Ovary (tissue), 10 donors: ENCODE results near the gene OR5P2. TPM values are rescaled to one million over a fixed set of nuclear protein-coding genes. Genes with fewer than 3 reads are reported as not detected.

Experiments used
- DNase-seq, 5 donors: peaks; one replicate each; pipeline ENCODE4 v3.0.0-alpha.2; 2019 to 2020
- H3K27ac ChIP-seq, 2 donors: fragments of 200-600 bp; one replicate each; pipeline versions ENCODE4 v1.5.1 to v1.8.0; 2019 to 2022
- H3K27me3 ChIP-seq: fragments of 200-600 bp; one replicate; pipeline ENCODE4 v1.8.0; 2022
- H3K36me3 ChIP-seq: fragments of 200-600 bp; sonication (generic); one replicate; pipeline ENCODE4 v1.5.1; 2019
- H3K4me1 ChIP-seq: one replicate; pipeline ENCODE4 v1.8.1; 2013; ENCODE audit warnings: mild to moderate bottlenecking, moderate library complexity; ENCODE audit not compliant: insufficient read depth
- H3K4me3 ChIP-seq: fragments of 200-600 bp; sonication (generic); one replicate; pipeline ENCODE4 v1.5.1; 2017
- H3K9me3 ChIP-seq, 2 donors: fragments of 200-600 bp in 1 of 2; sonication (generic) in 1 of 2; one replicate each; pipeline versions ENCODE4 v1.5.1 to v1.8.1; 2013 to 2019; ENCODE audit warnings: mild to moderate bottlenecking in 1 of 2, moderate library complexity in 1 of 2
- EP300 ChIP-seq: sonication (generic); formaldehyde crosslinking; IDR thresholded peaks from one replicate; pipeline ENCODE4 v1.6.1; 2017; ENCODE audit warnings: antibody characterized with exemption
- POLR2A ChIP-seq: fragments of 450-650 bp; IDR thresholded peaks from one replicate; pipeline ENCODE4 v1.6.1; 2017; ENCODE audit warnings: antibody characterized with exemption, mild to moderate bottlenecking, moderate library complexity
- WGBS, 3 donors: extraction: QIAGEN DNeasy Blood & Tissue Kit in 1 of 3; methylation state at CpG; one replicate each; pipeline versions ENCODE4 v1.1.5 to v1.1.7; 2013 to 2017; 5-methylcytosine and 5-hydroxymethylcytosine counted together
- intact Hi-C, 4 donors: fragments of 100-400 bp; cut with DNase I; formaldehyde crosslinking; loops; one replicate each; pipeline versions ENCODE4 v1.11.0 to v1.15.1; 2022 to 2023
- long read RNA-seq, 3 donors: library from polyadenylated mRNA in 2 of 3; unstranded in 2 of 3; transcript quantifications; one replicate each; pipeline ENCODE4 v2.0.0 and lab custom pipeline, GENCODE V29; 2021 to 2026
- polyA plus RNA-seq, 2 donors: library from polyadenylated mRNA; stranded (reverse); fragments of 200-250 nt in 1 of 2; fragments of 350-450 nt in 1 of 2; fragmentation: Illumina TruSeq in 1 of 2; extraction: RNeasy Lipid Tissue Mini Kit (QIAGEN cat#74804) in 1 of 2; gene quantifications; one replicate each; pipeline ENCODE4 v1.2.3, GENCODE V29; 2013 to 2014
- total RNA-seq, 7 donors: library from RNA; depleted of rRNA in 2 of 7; stranded (reverse); fragments of >200 nt in 2 of 7; fragmentation: NEBNext Ultra II Directional in 3 of 7; extraction: Animal tissue kit (Norgen Biotek cat#: 25700) in 3 of 7; gene quantifications; one replicate each; pipeline versions ENCODE4 v1.1.0 to v1.2.4, GENCODE V29; 2016 to 2023
- TF ChIP-seq, protein P1 (sequence below), 3 donors: fragments of 450-650 bp in 2 of 3; fragments of 200-600 bp in 1 of 3; IDR thresholded peaks; one replicate each; pipeline versions ENCODE4 v1.5.1 to v1.8.0; 2016 to 2022; ENCODE audit warnings: antibody characterized with exemption in 3 of 3, mild to moderate bottlenecking in 1 of 3
- donor health status: DM: no; HTN: no; CAD: no; lungs with moderate emphysema.
- donor health status: DM: no; HTN: no; CAD: no.
- donor health status: Bipolar disorder and iron deficiency.
- donor health status: DM: yes; HTN: yes; CAD: no.
- donor health status: DM: no; HTN: no; CAD: no.
- donor health status: DM: yes; HTN: yes; CAD: no.

Gene OR5P2, protein sequence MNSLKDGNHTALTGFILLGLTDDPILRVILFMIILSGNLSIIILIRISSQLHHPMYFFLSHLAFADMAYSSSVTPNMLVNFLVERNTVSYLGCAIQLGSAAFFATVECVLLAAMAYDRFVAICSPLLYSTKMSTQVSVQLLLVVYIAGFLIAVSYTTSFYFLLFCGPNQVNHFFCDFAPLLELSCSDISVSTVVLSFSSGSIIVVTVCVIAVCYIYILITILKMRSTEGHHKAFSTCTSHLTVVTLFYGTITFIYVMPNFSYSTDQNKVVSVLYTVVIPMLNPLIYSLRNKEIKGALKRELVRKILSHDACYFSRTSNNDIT
- total RNA-seq (1 to 10 TPM in 1 of 7 donors, under 1 TPM in 1, not detected in 5; 0.22 to 1.6 TPM), polyA plus RNA-seq (not detected)
- long read RNA-seq, donor 1: 0 reads
- long read RNA-seq, donor 2: 0 reads
- long read RNA-seq, donor 3: 0 reads

DNA sequence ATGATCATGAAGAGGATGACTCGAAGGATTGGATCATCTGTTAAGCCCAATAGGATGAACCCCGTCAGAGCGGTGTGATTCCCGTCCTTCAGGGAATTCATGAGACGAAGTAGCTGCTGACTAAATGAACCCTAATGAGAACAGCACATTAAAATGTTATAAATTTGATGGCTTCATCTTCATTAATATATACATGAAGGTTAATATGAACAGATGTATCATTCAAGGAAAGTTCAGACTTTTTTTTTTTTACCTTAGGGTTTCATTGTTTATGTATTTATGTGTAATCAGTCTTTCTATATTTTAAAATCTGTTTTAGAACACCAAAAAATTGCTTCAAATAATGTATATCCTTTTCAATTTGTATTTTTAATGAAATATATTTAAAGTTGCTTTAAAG, at the start of gene OR5P2:
OR5P2 (minus strand) TSS at position 101 of the 400 bp plus-strand sequence; CDS start at position 101, 0 bp downstream.
- H3K27ac ChIP-seq: no peak within 1 kb of the TSS
- no peak for DNase-seq
- no peak within 1 kb of the TSS for H3K4me3 ChIP-seq
- H3K27me3 ChIP-seq: no peaks in the 10 kb centered on the region
- intact Hi-C loops: no loop called here
- no peaks in the 10 kb centered on the region for H3K4me1 ChIP-seq
- TF ChIP-seq, protein P1, sequence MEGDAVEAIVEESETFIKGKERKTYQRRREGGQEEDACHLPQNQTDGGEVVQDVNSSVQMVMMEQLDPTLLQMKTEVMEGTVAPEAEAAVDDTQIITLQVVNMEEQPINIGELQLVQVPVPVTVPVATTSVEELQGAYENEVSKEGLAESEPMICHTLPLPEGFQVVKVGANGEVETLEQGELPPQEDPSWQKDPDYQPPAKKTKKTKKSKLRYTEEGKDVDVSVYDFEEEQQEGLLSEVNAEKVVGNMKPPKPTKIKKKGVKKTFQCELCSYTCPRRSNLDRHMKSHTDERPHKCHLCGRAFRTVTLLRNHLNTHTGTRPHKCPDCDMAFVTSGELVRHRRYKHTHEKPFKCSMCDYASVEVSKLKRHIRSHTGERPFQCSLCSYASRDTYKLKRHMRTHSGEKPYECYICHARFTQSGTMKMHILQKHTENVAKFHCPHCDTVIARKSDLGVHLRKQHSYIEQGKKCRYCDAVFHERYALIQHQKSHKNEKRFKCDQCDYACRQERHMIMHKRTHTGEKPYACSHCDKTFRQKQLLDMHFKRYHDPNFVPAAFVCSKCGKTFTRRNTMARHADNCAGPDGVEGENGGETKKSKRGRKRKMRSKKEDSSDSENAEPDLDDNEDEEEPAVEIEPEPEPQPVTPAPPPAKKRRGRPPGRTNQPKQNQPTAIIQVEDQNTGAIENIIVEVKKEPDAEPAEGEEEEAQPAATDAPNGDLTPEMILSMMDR (IDR thresholded peaks at IDR 0.05): no peak
- TF ChIP-seq POLR2A (no peak), EP300 (no peak)
- no peaks in the 10 kb centered on the region for H3K9me3 ChIP-seq
- no peaks in the 10 kb centered on the region for H3K36me3 ChIP-seq
- WGBS, 3 donors: 85 to 91% (median 86%) methylated on average over 5 of the region's 5 CpGs

DNA sequence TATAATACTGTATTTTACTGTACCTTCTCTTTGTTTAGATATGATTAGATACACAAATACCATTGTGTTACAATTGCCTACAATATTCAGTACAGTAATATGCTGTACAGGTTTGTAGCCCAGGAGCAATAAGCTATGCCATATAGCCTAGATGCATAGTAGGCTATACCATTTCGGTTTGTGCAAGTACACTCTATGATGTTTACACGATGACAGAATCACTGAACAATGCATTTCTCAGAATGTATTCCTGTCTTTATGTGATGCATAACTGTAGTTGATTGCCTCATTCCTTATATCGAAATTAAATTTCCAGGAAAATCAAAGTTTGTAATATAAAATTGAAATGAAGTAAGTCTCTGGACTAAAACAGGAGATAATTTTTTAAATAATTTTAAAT, 49.3 kb upstream of the OR5P2 start:
- DNase-seq: no peak
- no peaks in the 10 kb centered on the region for H3K9me3 ChIP-seq
- H3K27me3 ChIP-seq: no peaks in the 10 kb centered on the region
- no peak overlapping the region for H3K4me3 ChIP-seq
- TF ChIP-seq EP300 (no peak), POLR2A (no peak)
- TF ChIP-seq, protein P1 (IDR thresholded peaks at IDR 0.05): no peak
- H3K4me1 ChIP-seq: no peaks in the 10 kb centered on the region
- WGBS, 3 donors: 82 to 91% (median 86%) methylated on average over 3 of the region's 3 CpGs
- H3K36me3 ChIP-seq: no peaks in the 10 kb centered on the region
- intact Hi-C loops: no loop called here
- H3K27ac ChIP-seq: no peak overlapping the region

DNA sequence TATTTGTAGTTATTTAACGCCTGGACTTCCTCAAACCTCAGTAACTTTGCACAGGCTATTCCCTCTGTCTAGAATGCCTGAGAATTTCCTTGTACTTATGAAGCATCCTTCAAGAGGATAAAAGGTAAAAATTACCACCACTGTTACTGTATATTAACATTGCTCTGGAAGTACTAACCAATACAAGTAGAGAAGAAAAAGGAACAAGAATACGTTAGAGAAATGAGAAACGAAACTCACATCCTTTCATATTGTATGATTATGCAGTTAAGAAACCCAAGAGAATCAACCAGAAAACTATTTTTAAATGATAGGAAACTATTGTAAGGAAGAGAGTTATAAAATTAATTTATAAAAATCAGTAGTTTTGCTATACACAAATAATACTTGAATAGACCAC, 48.2 kb upstream of the OR5P2 start:
- H3K4me3 ChIP-seq: no peak overlapping the region
- no peak overlapping the region for H3K27ac ChIP-seq
- no peaks in the 10 kb centered on the region for H3K4me1 ChIP-seq
- DNase-seq: no peak
- TF ChIP-seq POLR2A: no peak
- TF ChIP-seq EP300: no peak
- TF ChIP-seq, protein P1 (IDR thresholded peaks at IDR 0.05): no peak
- no peaks in the 10 kb centered on the region for H3K9me3 ChIP-seq
- intact Hi-C loops: no loop called here
- WGBS, 3 donors: 40 to 53% (median 48%) methylated on average over 3 of the region's 3 CpGs
- H3K36me3 ChIP-seq: no peaks in the 10 kb centered on the region
- no peaks in the 10 kb centered on the region for H3K27me3 ChIP-seq

DNA sequence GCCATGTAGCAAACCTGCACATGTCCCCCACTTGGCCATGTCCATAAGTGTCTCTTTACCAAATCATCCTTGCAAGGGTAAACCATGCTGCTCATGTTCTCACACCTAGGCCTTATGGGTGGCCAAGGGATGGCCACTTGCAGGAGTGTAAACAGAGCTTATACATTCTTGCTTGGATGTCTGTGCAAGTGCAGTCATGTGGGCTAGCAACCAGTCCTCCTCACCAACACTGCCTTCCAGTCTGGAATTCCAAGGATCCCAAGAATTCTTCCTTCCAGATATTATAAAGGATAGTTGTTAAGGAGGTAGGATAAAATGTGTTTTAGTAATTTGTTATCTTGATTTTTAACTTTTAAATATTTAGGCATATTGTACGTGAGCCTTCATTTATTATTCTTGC, 47.8 kb upstream of the OR5P2 start:
- H3K36me3 ChIP-seq: no peaks in the 10 kb centered on the region
- H3K9me3 ChIP-seq: no peaks in the 10 kb centered on the region
- DNase-seq: no peak
- no peak overlapping the region for H3K4me3 ChIP-seq
- intact Hi-C loops: no loop called here
- WGBS, 3 donors: 20 to 48% (median 32%) methylated on average over 1 of the region's 1 CpG
- TF ChIP-seq, protein P1 (IDR thresholded peaks at IDR 0.05): no peak
- no peak for TF ChIP-seq POLR2A
- TF ChIP-seq EP300: no peak
- no peak overlapping the region for H3K27ac ChIP-seq
- no peaks in the 10 kb centered on the region for H3K27me3 ChIP-seq
- no peaks in the 10 kb centered on the region for H3K4me1 ChIP-seq
